Panc1 (cell line): Measurements from ENCODE around the gene DEFB131B.
"Not testable (repeated sequence)": the region's sequence is repeated elsewhere in the genome, so short reads cannot be mapped to it uniquely, and the experiment has no call there.

Experiments used
- CTCF ChIP-seq: fragments of 450-650 bp; IDR thresholded peaks from 2 replicates; pipeline ENCODE4 v1.5.1; 2017; ENCODE audit warnings: mild to moderate bottlenecking
- POLR2AphosphoS5 ChIP-seq: IDR thresholded peaks from 2 replicates; pipeline ENCODE4 v1.6.1; 2012; ENCODE audit warnings: mild to moderate bottlenecking, low read depth, low read length, moderate library complexity
- REST ChIP-seq, 2 experiments: IDR thresholded peaks; 2 replicates each; pipeline ENCODE4 v1.6.1; 2011 to 2012; ENCODE audit warnings: low read depth in 2 of 2, control low read depth in 1 of 2, low read length in 1 of 2, mild to moderate bottlenecking in 1 of 2, moderate library complexity in 1 of 2; ENCODE audit not compliant: insufficient read depth in 1 of 2
- SIN3A ChIP-seq: IDR thresholded peaks from 2 replicates; pipeline ENCODE4 v1.6.1; 2012; ENCODE audit warnings: low read depth, mild to moderate bottlenecking, low read length, moderate library complexity, borderline replicate concordance; ENCODE audit not compliant: insufficient read depth
- TCF7L2 ChIP-seq: IDR thresholded peaks from 2 replicates; pipeline ENCODE4 v1.6.1; 2011; ENCODE audit warnings: mild to moderate bottlenecking, low read depth, low read length, inconsistent platforms

- TF ChIP-seq CTCF; POLR2AphosphoS5; SIN3A; REST (IDR thresholded peaks at IDR 0.05; ENCODE audit: insufficient read depth in 1 of 2, low read depth in 2 of 2, low read length in 1 of 2); TCF7L2: not testable (repeated sequence)
These were observed 22.4 kb upstream of the DEFB131B start for GRCh38 chr11:71855880-71856279.
